Stimulated activated CD8-positive, alpha-beta memory T cell treated with anti-CD3 and anti-CD28 coated beads, Interleukin-7, amount 100 ng/mL, for 4 hours (primary cell): Measurements from ENCODE around the gene SLC25A44.
"Not testable (repeated sequence)": the region's sequence is repeated elsewhere in the genome, so short reads cannot be mapped to it uniquely, and the experiment has no call there.

Source experiments
- DNase-seq, 2 donors: peaks; one replicate each; pipeline ENCODE4 v3.0.0-alpha.2; 2020; ENCODE audit warnings: low read depth in 2 of 2

The SLC25A44 gene

GRCh38 chr1:156163712-156164111 is 30.2 kb upstream of the SLC25A44 start:
- DNase-seq, result no peak

GRCh38 chr1:156164125-156164831 is 29.6 kb upstream of the SLC25A44 start:
- no peak for DNase-seq

- no peak for DNase-seq
Observed at GRCh38 chr1:156165083-156165482, 28.8 kb upstream of the SLC25A44 start.

GRCh38 chr1:156167536-156167935 is 26.4 kb upstream of the SLC25A44 start:
- DNase-seq, result no peak

GRCh38 chr1:156172696-156173470 is 21.0 kb upstream of the SLC25A44 start:
- DNase-seq, result no peak

GRCh38 chr1:156176610-156177210 is 17.2 kb upstream of the SLC25A44 start:
- no peak for DNase-seq

GRCh38 chr1:156177919-156178654 is 15.8 kb upstream of the SLC25A44 start:
- no peak for DNase-seq

GRCh38 chr1:156180471-156180870 is 13.4 kb upstream of the SLC25A44 start:
- no peak for DNase-seq

- DNase-seq, result not testable (repeated sequence)
Observed at GRCh38 chr1:156181391-156181924, 12.4 kb upstream of the SLC25A44 start.

- not testable (repeated sequence) for DNase-seq
Observed at GRCh38 chr1:156182010-156182779, 11.7 kb upstream of the SLC25A44 start.

- not testable (repeated sequence) for DNase-seq
Observed at GRCh38 chr1:156186347-156187177, 7.3 kb upstream of the SLC25A44 start.

GRCh38 chr1:156190265-156190664 is 3.6 kb upstream of the SLC25A44 start:
- not testable (repeated sequence) for DNase-seq

- no peak for DNase-seq
Observed at GRCh38 chr1:156191292-156191964, 2.5 kb upstream of the SLC25A44 start.

GRCh38 chr1:156193208-156193487 is 756 bp upstream of the SLC25A44 start:
- no peak for DNase-seq

GRCh38 chr1:156194300-156194652 is 372 bp downstream of the SLC25A44 start:
- DNase-seq, result no peak

- no peak for DNase-seq
Observed at GRCh38 chr1:156195853-156196252, 1.9 kb downstream of the SLC25A44 start.

GRCh38 chr1:156196445-156196844 is 2.5 kb downstream of the SLC25A44 start:
- no peak for DNase-seq

- no peak for DNase-seq
Observed at GRCh38 chr1:156198831-156199349, 5.0 kb downstream of the SLC25A44 start.

- DNase-seq, result no peak
Observed at GRCh38 chr1:156200044-156200443, 6.1 kb downstream of the SLC25A44 start.

- no peak for DNase-seq
Observed at GRCh38 chr1:156203331-156203730, 9.4 kb downstream of the SLC25A44 start.
